Amniotic stem cell (primary cell): ENCODE measurements around the gene PHACTR3.
A peak's percentile ranks its signal among the peaks of the same experiment; 100 is the strongest.

Experiments
- DNase-seq: peaks from one replicate; lab custom pipeline; 2025; lab: John Stamatoyannopoulos, UW

PHACTR3 gene

DNA sequence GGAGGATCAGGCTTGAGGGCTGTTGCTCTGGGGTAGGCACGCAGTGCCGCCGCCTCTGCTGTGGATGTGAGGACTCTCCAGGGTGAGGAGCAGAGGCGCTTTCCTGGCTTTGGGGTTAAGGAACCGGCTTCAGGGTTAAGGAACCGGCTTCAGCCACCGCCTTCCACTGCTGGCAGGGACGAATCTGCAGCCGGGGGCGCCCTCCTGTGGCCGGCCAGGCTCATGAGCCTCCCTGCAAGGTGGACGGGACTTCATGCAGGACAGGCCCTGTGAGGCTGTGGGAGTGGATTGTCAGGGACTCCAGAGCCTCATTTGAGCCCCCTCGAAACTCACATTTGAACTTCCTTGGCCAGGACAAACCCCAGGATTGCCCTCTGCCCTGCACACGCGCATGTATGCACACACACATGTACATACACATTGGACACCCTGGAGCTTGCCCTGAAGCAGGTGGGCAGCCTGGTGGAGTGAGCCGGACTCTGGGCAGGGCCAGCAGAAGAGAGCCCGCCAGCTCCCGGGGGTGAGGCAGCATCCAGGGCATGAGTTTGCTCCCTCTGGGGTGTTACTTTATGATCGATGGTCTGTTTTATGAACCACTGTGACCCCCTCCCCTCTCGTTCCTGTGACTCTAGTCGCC is 146.9 kb downstream of the PHACTR3 start:
- DNase-seq, result peak; percentile 3

DNA sequence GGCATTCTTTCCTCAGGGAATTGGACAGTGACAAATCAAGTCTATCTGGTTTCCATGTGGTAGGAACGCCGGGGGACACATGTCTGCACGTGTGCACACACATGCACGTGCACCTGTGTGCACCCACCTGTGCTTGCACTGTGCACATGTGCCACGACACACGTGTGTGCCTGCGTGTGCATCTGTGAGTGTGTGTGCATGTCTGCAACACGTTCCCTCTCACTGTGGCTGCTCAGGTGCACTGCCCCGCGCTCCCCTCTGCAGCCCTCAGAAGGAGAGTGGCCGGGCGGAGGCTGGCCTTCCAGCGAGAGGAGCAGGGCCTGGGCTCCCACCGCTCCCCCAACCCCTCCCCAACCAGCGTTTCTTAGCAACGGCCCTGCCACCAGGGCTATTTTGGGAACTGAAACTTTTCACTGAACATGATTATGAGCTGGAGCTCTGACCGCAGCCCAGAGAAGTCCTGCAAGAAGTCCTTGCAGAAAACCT is 147.8 kb downstream of the PHACTR3 start:
- DNase-seq, result no peak

DNA sequence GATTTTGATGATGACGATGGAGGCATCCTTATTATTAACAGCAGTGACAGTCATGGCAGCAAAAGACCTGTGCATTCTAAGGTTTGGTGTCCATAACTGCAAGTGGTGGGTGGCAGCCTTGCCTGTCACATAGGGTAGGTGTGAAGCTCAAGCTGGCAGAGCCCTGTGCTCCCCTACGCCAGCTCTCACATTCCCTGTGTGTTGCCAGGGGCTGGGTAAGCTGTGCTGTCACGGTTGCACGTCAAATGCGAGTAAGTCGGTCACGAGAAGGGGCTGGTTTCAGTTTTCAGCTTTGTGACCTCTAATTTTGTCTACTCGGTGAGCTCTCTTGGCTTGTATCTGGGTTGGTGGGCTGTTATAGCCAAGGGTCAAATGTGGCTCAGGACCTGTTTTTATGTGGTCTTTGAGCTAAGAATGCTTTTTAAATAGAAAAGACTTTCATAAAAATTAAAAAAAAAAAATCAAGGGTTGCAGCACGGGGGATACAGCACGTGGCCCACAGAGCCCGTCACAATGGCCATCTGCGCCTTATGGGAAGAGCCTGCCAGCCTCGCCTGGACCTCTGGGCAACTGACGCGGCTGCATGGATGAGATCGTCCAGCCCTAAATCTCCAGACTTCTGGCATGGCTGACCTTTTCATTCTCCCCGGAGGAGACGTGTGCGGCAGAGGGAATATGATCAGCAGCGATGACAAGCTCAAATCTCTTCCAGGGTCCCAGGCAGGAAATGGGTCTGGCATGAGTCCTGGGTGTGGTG is 148.5 kb downstream of the PHACTR3 start:
- no peak for DNase-seq

DNA sequence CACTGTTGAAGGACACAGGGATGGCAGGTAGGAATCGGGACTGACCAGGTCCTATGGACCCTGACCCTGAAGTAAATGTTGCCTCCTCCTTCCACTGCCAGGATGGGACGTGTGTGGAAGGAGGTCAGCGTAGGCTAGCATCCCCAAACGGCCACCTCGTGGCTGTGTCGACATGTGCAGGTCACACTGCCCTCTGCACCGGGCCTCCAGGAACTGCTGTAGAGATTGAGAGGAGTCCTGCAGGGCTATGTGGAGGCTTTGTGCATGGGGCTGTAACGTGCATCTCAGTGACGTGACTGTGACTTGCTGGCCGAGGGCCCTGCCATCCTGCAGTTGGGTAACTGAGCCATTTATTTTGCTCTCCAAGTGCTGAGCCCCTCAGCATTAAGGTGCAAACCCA is 149.5 kb downstream of the PHACTR3 start:
- DNase-seq, result no peak

DNA sequence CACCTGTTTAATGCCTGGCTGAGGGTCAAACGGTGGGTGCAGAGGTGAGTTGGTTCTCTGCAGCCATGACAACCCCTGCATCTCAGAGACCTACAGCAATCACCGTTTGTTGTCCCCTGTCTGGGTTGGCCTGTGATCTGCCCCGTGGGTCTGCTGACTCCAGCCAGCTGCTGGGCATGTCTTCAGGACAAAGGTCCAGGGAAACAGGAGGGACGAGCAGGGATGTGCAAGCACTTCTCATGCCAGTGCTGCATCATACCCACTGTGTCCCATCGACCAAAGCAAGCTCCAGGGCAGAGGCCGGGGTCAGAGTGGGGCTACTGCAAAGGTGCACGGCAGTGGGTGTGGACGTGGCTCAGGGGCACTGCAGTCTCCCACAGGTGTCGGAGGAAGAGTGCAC is 150.2 kb downstream of the PHACTR3 start:
- DNase-seq, result no peak

DNA sequence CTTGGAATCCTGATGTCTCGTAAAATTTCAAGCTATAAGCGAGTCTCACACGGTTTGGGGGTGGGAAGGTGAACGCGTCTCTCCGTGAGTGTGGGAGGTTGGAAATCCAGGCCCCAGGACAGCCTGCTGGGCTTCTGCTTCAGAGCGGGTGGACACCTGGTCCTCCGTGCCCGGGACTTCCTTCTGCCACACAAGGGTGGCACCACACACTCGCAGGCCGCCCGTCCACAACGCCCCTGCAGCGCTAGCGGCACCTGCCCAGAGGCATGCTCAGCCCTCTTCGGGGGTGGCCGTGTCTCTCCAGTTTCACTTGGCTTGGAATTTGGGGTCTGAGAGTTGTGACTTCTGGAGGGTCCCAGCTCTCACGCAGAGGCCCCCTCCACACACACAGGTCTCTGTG is 151.9 kb downstream of the PHACTR3 start:
- DNase-seq, result no peak

DNA sequence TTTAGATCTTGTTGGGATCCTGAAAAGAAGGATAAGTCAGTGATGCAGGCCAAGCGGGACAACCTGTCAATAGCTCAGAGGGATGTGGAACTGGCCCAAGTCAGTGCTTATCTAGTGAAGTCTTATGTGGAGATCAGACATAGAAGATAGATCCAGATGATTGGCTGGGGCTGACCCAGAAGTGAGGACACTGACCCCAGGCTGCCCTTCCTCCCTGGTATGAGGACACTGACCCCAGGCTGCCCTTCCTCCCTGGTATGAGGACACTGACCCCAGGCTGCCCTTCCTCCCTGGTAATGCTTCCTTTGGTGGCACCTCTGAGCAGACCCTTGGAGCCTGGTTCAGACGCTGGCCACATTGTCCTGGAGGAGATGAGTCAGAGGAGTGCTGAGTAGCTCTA is 159.7 kb downstream of the PHACTR3 start:
- no peak for DNase-seq

DNA sequence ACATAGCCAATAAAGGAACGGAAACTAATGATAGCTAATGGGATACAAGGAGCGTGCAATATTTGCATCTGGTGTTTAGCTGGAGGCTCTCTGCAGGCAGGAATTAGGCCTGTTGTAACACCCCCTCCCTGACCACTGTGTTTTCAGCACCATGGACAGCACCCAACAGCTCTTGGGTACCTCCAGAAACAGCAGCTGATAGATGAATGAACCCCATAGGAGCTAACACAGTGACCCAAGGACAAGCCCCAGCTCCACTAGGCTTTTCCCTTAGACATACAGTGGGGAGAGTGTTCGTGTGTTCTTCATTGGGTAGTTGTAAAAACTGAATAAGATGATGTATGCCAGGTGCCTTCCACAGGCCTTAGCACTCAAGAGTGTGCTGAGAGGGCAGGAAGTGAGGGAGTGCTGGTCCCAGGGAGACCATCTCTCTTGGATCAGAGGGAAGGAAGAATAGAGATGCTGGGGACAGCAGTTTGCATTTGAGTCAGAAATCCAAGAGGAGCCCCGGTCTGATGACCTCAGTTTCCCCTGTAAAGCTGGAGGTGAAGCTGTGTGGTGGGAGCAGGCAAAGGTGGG is 161.3 kb downstream of the PHACTR3 start:
- DNase-seq, result no peak

DNA sequence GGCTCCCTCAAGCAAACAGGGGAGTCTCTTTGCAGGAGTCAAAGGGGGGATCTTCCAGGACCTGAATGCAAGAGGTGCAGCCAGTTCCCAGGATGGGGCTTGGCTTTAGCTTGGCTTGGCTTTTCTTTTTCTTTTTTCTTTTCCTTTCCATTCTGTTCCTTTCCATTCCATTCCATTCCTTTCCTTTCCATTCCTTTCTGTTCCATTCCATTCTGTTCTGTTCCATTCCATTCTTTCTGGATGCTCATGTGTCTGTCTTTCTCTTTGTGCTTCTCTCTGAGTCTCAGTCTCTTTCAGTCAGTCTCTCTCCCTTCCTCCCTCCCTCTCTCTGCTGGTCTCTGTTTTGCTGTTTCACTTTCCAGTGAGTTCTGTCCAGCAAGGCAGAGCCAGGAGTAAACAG is 163.3 kb downstream of the PHACTR3 start:
- DNase-seq, result no peak

DNA sequence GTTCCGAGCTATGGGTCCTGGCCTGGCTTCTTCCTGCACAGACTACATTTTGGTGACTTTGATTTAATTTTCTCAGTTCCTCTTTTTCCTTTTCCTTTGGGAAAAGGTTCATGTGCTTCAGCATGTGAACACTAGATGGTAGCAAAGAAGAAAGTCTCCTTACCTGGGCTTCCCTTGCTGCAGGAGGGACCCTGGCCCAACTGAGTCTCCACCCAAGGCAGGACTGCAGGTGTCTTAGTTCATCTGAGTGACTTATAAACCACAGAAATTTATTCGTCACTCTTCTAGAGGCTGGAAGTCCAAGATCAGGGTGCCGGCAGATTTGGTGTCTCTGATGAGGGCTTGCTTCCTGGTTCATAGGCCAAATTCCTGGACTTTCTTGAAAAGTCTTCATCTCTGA is 165.9 kb downstream of the PHACTR3 start:
- DNase-seq, result no peak

DNA sequence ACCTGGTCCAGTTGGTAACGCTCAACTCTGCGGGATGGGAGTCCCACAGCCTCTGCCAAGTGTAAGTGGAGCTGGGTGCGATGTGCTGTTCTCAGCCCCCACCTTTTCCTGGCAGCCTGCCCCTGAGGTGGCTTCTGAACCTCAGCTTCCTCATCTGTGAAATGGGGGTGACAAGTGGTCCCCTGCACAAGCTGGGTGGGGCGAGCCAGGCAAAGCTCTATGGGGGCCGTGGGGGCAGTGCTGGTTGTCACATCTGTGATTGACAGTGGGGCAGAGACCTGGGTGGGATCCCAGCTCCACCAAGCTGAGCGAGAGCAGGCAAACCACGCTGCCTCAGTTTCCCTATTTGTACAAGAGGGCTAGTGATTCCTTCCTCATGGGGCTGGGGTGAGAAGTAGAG is 166.5 kb downstream of the PHACTR3 start:
- DNase-seq, result no peak

DNA sequence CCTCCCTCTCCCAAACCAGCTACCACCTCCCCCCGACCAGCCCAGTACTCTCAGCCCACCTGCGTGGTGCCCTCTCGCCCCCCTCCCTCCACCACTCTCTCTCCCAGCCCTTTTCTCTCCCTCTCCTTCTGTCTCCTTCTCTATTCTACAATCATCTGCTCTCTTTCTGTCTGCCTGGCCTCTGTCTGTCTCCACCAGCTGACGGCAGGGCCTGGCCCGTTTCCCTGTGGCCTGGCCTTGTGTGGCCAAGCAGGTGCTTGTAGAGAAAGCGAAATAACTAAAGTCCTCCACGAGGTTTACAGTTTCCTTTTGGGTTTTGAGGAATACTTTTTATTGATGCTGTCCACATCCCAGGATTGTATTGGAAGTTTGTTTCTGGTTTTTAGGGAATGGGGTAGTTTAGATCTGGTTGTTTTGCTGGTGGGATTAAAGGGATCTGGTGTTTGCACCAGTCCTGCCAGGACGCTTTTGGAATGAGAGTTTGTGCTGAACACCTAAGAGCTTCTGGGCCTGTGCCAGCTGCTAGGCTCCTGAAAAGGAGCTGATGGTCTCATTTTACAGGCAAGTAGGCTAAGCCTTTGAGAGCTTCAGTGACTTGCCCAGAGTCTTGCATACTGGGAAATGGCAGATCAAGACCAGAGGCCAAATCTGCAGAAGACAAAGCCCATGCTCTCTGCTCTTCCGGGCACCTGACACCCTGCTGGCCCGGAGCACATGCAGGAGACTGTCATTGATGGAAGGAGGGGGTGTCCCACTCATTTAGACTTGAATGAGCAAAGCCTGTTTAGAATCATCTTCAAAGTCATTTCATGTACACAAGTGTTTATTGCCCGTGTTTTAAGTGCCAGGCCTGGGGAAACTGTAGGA is 167.4 kb downstream of the PHACTR3 start:
- no peak for DNase-seq

DNA sequence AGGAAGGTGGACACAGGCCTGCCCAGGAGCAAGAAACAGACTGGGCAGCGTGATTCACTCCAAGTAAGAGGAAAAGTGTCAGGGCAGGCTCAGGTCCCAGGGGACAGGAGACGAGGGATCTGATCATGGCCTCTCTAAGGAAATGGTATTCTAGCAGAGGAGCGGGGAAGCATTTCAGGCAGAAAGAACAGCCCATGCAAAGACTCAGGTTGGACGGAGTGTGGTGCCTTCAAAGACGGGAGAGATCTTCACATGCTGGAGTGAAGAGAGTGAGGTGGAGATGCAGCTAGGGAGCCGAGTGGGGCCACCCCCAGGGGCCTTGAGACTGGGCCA is 168.0 kb downstream of the PHACTR3 start:
- no peak for DNase-seq

DNA sequence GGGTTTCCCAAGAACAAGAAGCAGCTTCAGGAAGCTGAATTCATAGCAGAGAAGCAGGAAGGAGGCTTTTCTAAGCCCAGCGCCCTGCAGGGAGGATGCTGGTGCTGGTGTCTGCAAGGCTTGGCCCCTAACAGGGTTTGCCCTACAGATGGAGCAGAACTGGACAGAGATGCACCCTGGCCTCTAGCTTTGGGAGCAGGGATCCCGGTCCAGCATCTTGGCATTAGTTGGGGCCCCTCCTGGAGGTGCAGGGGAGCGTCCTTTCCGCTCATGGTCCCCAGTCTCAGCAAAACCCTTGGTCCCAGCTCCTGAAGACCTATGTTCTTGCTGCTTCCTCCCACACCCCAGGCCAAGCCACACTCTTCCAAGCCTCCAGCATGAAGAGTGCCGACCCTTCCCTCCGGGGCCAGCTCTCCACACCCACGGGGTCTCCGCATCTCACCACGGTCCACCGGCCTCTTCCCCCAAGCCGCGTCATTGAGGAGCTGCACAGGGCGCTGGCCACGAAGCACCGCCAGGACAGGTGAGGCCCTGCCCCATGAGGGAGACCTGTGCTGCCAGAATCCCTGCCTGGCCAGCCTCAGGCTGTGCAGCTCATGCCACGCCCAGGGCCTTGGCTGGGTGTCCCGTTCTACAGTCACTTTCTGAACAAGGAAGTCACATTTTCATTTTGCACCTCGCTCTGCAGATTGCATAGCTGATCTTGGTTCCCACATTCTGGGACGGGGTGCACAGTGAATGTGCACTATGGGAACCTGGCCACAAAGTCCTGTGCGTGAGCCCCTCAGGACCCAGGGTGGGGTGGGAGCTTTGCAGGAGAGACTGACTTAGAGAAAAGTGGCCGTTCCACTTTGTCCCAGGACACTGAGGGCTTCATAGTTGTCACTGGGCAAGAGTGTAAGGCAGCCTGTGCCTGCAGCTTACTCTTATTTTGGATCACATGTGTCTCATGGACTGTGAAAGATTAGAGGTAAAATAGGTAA is 168.9 kb downstream of the PHACTR3 start:
- no peak for DNase-seq

DNA sequence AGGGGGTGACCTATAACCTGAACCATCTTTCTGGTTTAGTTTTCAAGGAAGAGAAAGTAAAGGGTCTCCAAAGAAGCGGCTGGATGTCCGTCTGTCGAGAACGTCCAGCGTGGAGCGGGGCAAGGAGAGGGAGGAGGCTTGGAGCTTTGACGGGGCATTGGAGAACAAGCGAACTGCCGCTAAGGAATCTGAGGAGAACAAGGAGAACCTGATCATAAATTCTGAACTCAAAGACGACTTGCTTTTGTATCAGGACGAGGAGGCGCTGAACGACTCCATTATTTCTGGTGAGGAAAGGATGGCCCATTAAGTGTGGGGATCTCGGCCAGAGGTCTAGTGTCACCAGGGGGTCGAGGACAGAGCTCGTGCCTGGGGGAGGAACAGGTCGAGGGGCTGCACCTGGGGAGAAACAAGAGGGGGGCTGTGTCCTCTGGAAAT is 169.9 kb downstream of the PHACTR3 start:
- DNase-seq, result no peak

DNA sequence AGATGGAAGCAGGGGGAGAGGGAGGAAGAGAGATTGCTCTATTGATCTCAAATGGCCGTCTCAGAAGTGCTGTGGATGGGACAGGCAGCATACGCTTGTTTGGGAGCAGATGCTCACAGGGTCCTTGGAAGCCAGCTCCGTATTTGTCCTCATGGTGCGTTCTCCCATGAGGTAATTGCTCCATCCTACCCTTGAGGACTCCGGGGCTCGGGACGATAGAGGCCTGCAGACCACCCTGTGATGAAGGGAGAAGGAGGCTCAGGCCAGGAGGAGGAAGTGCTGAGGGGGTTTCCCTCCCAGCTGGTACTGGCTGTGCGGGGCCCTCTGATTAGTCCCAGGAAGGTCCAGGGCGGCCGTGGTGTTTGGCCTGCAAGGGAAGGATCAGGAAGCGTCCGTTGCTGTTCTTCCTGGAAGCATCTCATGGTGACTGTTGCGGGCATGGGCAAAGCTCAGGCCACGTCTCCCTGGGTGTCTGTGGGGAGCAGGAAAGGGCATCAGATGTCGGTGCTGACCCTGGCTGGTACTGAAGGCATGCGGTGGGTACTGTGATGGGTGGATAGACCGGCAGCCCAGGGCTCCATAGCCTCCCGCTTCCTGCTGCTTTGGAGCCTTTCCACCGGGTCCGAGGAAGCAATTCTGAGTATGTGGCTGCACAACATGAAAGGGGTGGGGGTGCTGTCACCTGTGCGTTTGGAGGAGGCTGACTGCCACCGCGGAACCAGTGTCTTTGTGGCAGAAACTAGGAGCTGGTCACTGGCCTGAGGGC is 170.8 kb downstream of the PHACTR3 start:
- no peak for DNase-seq

DNA sequence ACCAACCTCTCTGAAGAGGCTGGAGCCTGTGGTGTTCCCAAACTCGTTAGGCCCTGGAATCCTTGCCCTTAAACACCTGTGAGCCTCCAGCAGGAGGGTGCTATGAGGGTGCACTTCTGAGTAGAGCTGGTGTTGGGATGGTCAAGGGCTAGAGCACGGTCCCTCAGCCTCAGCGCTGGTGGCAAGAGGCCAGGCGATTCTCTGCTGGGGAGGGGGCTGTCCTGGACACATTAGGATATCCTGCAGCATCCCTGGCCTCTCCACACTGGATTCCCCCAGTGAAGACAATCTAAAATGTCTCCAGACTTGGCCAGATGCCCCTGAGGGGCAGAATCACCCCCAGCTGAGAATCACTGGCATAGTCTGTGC is 171.3 kb downstream of the PHACTR3 start:
- no peak for DNase-seq

DNA sequence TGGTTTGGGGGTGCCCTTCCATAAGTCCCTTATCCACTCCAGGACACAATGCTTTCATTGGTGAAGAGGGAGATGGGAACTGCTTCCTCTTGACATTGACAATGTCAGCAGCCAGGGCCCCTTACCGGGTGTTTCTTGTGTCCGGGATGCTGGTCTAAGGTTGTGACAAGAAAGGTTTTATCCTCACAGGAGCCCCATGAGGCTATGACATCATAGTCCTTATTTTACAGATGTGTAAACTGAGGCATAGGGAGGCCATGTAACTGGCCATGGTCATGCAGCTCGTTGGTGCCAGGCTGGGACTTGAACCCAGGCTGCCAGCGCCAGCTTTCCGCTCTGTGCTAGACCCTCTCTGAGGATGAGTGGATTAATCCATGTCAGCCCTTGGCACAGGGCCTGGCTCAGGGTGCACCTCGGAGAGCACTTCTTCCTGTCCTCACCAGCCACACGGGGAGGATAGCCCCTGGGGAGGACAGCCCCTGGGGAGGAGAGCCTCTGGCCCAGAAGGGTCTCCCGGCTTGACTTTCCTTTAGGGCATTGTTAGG is 171.8 kb downstream of the PHACTR3 start:
- DNase-seq, result no peak

DNA sequence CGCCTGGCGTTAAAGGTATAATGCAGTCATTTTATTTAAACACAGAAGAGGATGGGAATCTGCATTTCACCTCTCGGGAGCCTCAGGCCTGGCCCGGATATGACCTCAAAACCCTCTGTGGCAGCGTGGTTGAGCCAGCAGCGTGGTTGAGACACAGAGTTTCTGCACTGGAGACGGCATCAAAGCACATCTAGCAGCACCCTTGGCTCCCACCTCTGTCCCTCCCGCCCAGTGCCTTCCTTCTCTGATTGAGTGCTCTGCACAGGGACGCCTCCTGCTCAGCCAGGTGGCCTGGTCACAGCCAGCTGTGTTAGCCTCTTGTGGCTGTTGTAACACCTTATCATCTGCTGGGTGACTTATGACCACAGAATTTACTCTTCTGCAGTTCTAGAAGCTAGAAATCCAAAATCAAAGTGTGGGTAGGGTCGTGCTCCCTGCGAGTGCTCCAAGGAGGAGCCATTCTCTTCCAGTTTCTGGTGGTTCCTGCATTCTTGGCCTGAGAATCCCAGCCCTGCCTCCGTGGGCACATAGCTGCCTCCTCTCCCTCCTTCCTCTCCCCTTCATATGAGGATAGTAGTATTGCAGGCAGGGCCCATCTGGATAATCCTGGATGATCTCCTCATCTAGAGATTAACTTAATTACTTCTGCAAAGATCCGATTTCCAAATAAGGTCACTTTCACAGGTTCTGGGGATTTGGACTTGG is 172.4 kb downstream of the PHACTR3 start:
- no peak for DNase-seq

DNA sequence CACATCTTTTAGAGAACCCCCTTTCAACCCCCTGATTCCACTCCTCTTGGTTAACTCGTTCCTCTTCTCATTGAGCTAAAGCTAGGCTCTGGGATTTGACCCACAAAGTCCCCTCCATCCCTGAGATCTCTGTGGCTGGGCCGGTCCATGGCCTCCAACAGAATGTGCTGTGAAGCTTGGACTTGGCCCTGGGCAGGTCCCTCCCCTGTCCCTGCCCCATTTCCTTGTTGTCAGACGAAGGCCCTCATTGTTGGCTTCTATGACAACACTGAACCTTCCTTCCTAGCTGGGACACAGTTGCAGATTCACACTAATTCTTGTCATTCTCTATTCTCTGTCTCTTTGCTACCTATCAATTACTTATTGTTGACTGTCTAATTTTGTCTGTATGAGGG is 173.0 kb downstream of the PHACTR3 start:
- DNase-seq, result no peak
